SH-SY5Y (cell line): ENCODE measurements around the gene DLG2.

Source experiments
- GATA2 ChIP-seq: IDR thresholded peaks from 2 replicates; pipeline ENCODE4 v1.6.1; 2011; ENCODE audit warnings: mild to moderate bottlenecking, low read depth, low read length
- GATA3 ChIP-seq: IDR thresholded peaks from 2 replicates; pipeline ENCODE4 v1.6.1; 2011; ENCODE audit warnings: low read depth, mild to moderate bottlenecking, low read length, moderate library complexity

GRCh38 chr11:83948200-83948599 lies 1678.9 kb downstream of the DLG2 start:
- TF ChIP-seq GATA2 (no peak), GATA3 (no peak)
